GM19328 (cell line): ENCODE measurements around the gene HELT.
"Not testable (repeated sequence)": the region's sequence is repeated elsewhere in the genome, so short reads cannot be mapped to it uniquely, and the experiment has no call there.

Source experiments
- ATAC-seq: cut with Tn5 transposase; IDR thresholded peaks from one replicate; pipeline ENCODE4 v1.9.1; 2021; ENCODE audit warnings: mild to moderate bottlenecking, moderate library complexity; ENCODE audit not compliant: unreplicated experiment

Gene HELT

DNA sequence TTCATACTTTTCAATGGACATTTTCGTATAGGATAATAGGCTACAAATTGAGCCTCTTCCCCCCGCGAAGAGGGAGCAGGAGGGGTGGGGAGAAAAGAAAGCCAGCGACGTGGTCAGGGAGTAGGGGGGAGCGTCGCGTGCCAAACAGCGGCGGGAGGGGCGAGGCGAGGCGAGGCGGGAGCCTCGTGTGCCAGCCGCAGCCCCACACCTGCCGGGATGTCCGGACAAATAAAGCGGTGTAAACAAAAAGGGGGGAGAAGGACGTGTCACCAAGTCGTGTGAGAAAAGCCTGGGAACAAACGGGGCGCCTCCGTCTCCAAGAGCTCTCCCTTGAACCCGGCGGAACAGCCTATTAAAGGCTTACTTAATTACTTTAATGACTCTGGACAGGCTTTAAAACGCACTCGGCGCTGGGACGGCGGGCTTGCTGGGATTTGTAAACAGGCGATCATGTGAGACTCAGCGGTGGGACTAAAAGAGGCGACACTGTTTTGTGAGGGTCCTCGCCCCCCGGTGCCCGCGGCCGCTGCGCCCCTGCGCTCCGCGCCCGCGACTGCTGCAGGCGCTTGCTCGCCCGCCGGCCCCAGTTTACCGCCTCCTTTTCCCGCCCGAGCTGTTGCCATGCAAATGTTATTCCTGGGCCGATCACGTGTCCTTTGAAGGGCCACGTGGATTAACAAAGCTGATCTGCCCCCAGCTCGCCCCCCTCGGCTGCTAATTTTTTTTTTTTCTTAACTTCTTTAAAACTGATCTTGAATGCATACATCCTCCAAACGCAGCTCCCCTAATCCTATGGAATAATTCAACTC, at the start of gene HELT:
Gene HELT (plus strand): TSS at position 527 of the 809 bp plus-strand sequence. CDS start 439 bp downstream, outside the sequence.
- no peak for ATAC-seq

- ATAC-seq = no peak
Measured at GRCh38 chr4:184968784-184969201, 49.5 kb upstream of the HELT start.

- no peak for ATAC-seq
Measured at GRCh38 chr4:184969610-184970009, 48.7 kb upstream of the HELT start.

- ATAC-seq = no peak
Measured at GRCh38 chr4:184972991-184973390, 45.3 kb upstream of the HELT start.

DNA sequence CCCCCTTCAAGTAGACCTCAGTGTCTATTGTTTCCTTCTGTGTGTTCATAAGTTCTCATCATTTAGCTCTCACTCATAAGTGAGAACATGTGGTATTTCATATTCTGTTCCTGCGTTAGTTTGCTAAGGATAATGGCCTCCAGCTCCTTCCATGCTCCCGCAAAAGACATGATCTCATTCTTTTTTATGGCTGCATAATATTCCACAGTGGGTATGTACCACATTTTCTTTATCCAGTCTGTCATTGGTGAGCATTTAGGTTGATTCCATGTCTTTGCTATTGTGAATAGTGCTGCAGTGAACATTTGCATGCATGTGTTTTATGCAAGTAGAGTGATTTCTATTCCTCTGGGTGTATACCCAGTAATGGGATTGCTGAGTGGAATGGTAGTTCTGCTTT, 41.9 kb upstream of the HELT start:
- not testable (repeated sequence) for ATAC-seq

DNA sequence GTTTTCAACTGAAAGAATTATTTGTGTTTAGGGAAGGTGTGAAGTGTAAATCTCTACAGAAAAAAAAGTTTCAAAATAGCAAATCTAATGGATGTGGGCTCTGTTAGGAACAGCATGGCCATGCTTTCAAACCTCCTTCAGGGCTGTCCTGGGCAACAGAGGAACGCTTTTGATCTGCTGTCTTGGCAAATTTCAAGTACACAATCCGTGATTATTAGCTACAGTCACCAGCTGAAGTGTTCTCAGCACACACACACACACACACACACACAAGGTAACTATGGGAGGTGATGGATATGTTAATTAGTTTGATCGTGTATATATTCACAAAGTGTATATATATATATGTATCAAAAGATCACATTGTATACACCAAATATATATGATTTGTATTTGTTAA, 40.5 kb upstream of the HELT start:
- ATAC-seq = no peak

DNA sequence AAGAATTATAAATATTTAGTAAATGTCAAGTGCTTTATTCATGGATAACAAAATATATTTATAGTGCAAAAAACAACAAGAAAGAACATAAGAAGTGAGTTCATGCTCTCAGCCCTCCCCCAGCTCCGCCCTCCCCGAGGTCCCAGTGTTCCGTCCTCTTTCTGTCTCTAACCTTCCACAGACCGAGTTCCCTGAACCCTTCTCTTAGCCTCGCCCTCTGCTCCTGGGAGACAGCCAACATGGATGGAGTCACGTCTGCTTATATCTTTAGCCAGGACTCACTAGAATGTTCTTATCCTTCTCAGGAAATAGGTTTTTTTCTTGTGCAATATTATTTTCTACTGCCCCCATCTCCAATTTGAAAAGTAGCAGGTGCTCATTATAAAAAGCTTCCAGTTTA, 40.1 kb upstream of the HELT start:
- no peak for ATAC-seq

DNA sequence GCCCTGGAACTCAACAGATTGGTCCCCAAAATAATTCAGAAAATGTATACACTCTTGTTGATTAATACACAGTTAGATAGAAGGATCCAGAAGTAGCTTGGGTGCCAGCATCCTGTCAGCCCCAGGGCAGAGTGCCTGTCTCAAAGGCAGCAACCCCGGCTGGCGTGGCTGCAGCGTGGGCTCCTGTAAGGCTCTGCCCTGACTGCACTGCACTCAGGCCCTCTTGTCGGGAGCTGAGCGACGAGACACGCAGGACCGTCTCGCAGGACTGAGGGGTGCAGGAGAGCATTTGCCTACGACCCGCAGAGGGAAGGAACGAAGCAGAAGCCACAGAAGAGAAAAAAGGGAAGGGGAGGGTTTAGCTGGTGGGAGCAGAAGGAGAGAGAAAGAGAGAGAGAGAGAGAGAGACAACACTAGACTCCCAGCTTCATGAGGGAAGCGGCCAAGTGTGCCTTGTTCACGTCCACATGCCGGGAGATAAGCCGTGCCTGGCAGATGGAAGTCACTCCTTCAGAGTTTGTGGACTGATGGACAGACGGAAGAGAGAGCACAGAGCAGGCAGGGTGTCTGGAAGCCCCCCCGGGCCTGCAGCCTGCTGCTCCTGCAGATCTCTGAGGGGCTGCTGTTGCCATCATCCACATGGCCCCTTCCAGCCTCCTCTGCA, 38.7 kb upstream of the HELT start:
- ATAC-seq = no peak

- no peak for ATAC-seq
Measured at GRCh38 chr4:184980261-184980660, 38.0 kb upstream of the HELT start.

- peak; percentile 53 for ATAC-seq
Measured at GRCh38 chr4:184983672-184984356, 34.5 kb upstream of the HELT start.

DNA sequence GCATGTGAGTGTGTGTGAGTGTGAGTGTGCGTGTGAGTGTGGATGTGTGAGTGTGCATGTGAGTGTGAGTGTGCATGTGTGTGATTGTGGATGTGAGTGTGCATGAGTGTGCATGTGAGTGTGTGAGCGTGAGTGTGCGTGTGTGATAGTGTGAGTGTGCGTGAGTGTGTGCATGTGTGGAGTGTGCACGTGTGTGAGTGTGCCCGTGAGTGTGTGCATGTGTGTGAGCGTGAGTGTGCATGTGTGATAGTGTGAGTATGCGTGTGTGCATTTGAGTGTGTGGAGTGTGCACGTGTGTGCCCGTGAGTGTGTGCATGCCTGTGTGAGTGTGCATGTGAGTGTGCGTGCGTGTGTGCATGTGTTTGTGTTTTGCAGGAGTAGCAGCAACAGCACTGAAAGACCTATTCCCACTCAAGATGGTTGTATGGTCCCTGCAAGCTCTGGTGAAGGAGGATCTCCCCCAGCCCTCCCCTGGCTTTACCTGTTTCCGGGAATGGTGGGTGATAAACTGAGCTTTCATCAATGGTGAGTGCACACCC, 30.7 kb upstream of the HELT start:
- ATAC-seq = no peak

GRCh38 chr4:184988611-184989010, 29.7 kb upstream of the HELT start:
- no peak for ATAC-seq

- ATAC-seq = not testable (repeated sequence)
Measured at GRCh38 chr4:184989283-184989682, 29.0 kb upstream of the HELT start.

DNA sequence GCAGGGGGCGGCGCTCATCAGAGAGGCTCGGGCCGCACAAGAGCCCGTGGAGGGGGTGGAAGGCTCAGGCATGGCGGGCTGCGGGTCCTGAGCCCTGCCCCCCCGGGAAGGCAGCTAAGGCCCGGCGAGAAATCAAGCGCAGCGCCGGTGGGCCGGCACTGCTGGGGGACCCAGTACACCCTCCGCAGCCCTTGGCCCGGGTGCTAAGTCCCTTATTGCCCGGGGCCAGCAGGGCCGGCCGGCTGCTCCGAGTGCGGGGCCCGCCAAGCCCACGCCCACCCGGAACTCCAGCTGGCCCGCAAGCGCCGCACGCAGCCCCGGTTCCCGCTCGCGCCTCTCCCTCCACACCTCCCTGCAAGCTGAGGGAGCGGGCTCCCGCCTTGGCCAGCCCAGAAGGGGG, 28.2 kb upstream of the HELT start:
- not testable (repeated sequence) for ATAC-seq

DNA sequence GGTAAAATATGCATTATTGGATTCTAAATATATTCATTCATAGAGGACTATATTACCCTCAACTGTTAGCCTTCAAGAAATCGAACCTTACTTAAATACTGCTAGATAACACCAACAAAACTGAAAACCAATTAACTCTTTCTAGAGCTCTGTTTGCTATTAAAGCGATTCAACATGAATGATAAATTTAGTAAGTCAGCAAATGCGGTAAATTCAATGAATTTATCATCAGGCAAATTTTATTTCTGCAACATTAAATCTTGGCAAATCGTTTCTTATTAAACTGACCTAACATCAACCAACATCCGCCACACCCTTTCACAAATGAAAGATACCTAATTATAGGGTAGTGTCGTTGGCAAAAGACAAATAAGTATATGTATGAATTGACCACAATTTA, 26.4 kb upstream of the HELT start:
- no peak for ATAC-seq

DNA sequence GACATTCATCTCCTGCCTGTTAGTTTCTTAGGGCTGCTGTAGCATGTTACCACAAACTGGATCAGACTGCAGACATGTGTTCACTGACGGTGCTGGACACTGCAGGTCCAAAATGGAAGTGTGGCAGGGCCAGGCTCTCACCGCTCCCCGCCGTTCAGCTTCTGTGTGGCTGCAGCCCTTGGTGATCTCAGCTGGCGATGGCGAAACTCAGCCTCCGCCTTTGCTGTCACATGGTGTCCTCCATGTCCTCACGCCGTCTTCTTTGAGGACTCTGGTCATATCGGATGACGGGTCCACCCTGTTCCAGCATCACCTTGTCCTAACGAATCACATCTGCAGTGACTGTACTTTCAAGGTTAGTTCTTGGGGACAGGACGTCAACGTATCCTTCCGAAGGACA, 25.9 kb upstream of the HELT start:
- no peak for ATAC-seq

DNA sequence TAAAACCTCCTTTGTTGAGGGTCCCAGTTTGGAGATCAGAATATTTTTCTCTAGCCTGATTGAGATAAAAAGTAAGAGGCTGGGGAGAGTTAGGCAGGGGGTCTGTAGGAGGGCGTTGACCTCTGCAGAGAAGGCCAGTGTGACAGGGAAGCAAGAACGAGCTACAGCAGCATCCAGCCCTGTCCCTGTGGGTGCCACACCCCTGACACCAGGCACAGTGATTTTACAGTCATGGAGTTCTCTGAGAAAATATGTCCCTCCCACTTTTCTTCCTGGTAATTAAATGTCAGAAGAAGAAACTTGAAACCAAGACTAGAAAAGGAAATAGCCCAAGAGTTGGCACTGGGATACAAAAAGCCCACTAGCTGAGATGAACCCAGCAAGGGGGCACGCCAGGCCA, 25.0 kb upstream of the HELT start:
- ATAC-seq = no peak

- no peak for ATAC-seq
Measured at GRCh38 chr4:184994010-184994622, 24.2 kb upstream of the HELT start.

DNA sequence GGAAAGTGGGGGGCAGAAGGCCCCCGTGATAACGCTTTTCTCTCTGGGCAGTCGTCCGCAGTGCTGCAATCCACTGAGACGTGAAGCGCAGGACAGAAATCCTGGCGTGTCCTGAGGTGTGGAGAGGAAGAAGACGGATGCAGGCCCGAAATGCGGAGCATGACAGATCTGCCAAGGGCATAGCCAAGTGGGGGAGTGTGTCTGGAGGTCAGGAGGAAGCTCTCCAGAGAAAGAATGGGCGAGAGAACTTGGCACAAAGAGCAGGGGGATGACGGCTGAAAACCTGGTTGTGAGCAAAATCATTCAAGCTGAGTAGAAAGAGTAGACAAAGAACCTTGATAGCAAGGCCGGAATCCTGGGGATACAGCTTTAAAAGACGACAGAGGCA, 23.7 kb upstream of the HELT start:
- ATAC-seq = no peak

DNA sequence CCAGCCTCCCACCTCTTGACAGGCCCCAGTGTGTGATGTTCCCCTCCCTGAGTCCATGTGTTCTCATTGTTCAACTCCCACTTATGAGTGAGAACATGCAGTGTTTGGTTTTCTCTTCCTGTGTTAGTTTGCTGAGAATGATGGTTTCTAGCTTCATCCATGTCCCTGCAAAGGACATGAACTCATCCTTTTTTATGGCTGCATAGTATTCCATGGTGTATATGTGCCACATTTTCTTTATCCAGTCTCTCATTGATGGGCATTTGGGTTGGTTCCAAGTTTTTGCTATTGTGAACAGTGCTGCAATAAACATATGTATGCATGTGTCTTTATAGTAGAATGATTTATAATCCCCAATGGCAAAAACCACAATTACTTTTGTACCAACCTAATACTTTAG, 20.6 kb upstream of the HELT start:
- ATAC-seq = not testable (repeated sequence)

DNA sequence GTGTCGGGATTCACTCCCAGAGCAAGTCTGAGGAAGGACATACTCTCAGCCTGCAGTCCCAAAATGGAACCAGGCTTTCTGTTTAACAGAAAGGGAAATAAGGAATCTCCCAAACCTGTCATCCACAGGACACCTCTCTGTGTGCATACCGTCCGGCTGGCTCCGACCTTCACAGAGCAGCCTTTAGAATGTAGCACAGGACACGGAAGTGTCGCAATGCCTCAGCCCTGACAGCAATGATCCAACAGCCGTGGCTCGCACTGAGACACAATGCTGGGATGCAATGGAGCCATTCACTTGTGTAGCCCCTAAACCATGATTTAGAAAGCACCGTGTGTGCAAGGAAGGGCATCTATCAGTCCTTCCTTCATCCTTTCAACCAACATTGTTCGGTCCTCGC, 15.5 kb upstream of the HELT start:
- ATAC-seq = no peak
